PC-3 (cell line): ENCODE measurements around the gene LARP7.

Experiments
- EZH2 ChIP-seq: fragments of 300-600 bp; sonication (generic); IDR thresholded peaks from one replicate; pipeline ENCODE4 v1.6.1; 2017; ENCODE audit warnings: antibody characterized with exemption, mild to moderate bottlenecking, low read length; ENCODE audit not compliant: unreplicated experiment
- EZH2phosphoT487 ChIP-seq: fragments of 300-600 bp; sonication (generic); IDR thresholded peaks from 2 replicates; pipeline ENCODE4 v1.6.1; 2018; ENCODE audit warnings: mild to moderate bottlenecking, antibody characterized with exemption, low read length, borderline replicate concordance
- TF ChIP-seq, protein P1 (sequence below): fragments of 300-600 bp; sonication (generic); conservative IDR thresholded peaks from 2 replicates; pipeline ENCODE4 v1.5.1; 2017; ENCODE audit warnings: antibody characterized with exemption, low read depth, mild to moderate bottlenecking, low read length

GRCh38 chr4:112702892-112703291, 65.9 kb downstream of the LARP7 start:
- TF ChIP-seq, protein P1, sequence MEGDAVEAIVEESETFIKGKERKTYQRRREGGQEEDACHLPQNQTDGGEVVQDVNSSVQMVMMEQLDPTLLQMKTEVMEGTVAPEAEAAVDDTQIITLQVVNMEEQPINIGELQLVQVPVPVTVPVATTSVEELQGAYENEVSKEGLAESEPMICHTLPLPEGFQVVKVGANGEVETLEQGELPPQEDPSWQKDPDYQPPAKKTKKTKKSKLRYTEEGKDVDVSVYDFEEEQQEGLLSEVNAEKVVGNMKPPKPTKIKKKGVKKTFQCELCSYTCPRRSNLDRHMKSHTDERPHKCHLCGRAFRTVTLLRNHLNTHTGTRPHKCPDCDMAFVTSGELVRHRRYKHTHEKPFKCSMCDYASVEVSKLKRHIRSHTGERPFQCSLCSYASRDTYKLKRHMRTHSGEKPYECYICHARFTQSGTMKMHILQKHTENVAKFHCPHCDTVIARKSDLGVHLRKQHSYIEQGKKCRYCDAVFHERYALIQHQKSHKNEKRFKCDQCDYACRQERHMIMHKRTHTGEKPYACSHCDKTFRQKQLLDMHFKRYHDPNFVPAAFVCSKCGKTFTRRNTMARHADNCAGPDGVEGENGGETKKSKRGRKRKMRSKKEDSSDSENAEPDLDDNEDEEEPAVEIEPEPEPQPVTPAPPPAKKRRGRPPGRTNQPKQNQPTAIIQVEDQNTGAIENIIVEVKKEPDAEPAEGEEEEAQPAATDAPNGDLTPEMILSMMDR: no peak
- TF ChIP-seq EZH2 (no peak), EZH2phosphoT487 (no peak)
